Erythroblast (primary cell): Measurements from ENCODE around the gene SHOX.

Source experiments
- GATA1 ChIP-seq: IDR thresholded peaks from 2 replicates; pipeline ENCODE4 v1.6.1; 2011; ENCODE audit warnings: low read depth, mild to moderate bottlenecking, control low read depth, low read length, moderate library complexity
- POLR2A ChIP-seq: IDR thresholded peaks from 2 replicates; pipeline ENCODE4 v1.6.1; 2011; ENCODE audit warnings: mild to moderate bottlenecking, low read length

- no peak for TF ChIP-seq POLR2A
- TF ChIP-seq GATA1: no peak
Measured at GRCh38 chrX:585115-585808, 45.3 kb upstream of the SHOX start.
